HCT116 (cell line): ENCODE results near the gene SRCAP. TPM values are rescaled to one million over a fixed set of nuclear protein-coding genes. Genes with fewer than 3 reads are reported as not detected.

Source experiments
- ATAC-seq: fragments of 200-7000 bp; cut with Tn5 transposase; 2 replicates; pipeline ENCODE4 v1.9.1; 2020; ENCODE audit warnings: mild to moderate bottlenecking, moderate library complexity
- BruUV-seq: library from RNA; stranded (reverse); fragments of 400-500 nt; replicated peaks from 2 replicates; lab custom pipeline; 2021; lab: Mats Ljungman, UMichigan
- CTCF ChIA-PET: fragments of 300-600 bp; sonication (Branson Sonifier 250); formaldehyde crosslinking; loops from one replicate; lab custom pipeline; 2021; ENCODE audit warnings: antibody characterized with exemption; lab: Charles Lee
- POLR2A ChIA-PET: fragments of 300-600, 350-600 bp; sonication (Branson Sonifier 250); formaldehyde crosslinking; loops from one replicate; lab custom pipeline; 2021; ENCODE audit warnings: antibody characterized with exemption; lab: Charles Lee
- RAD21 ChIA-PET, 2 experiments: fragments of 300-600 bp; sonication (Branson Sonifier 250); formaldehyde crosslinking; loops; one replicate each; lab custom pipeline; 2023; ENCODE audit warnings: low total read pairs in 2 of 2; ENCODE audit not compliant: uncharacterized antibody in 2 of 2, unreplicated experiment in 2 of 2, low non-redundant PET in 1 of 2; lab: Charles Lee
- DNase-seq: peaks from one replicate; pipeline ENCODE4 v3.0.0-alpha.2; 2010; ENCODE audit warnings: low read depth, low spot score
- H2AFZ ChIP-seq: fragments of 200-600 bp; shearing (Covaris generic), sonication (generic); 2 replicates; pipeline ENCODE4 v1.6.1; 2017; ENCODE audit warnings: low read depth, mixed run types, mixed read lengths, antibody characterized with exemption, low read length; ENCODE audit not compliant: poor library complexity, severe bottlenecking
- H3K27ac ChIP-seq: 2 replicates; pipeline ENCODE4 v1.5.1; 2012; ENCODE audit warnings: low read depth, low read length
- H3K27me3 ChIP-seq: fragments of 200-600 bp; sonication (generic); 2 replicates; pipeline ENCODE4 v1.6.1; 2016; ENCODE audit warnings: mixed run types, low read length, mixed read lengths; ENCODE audit not compliant: insufficient read depth
- H3K36me3 ChIP-seq, 2 experiments: fragments of 200-500 bp in 1 of 2; fragments of 200-600 bp in 1 of 2; sonication (Bioruptor generic) in 1 of 2; sonication (generic) in 1 of 2; 2 replicates each; pipeline versions ENCODE4 v1.5.1 to v1.6.1; 2014 to 2016; ENCODE audit warnings: low read length in 2 of 2, inconsistent platforms in 1 of 2, mixed read lengths in 1 of 2, mixed run types in 1 of 2; ENCODE audit not compliant: insufficient read depth in 2 of 2, control insufficient read depth in 1 of 2
- H3K4me1 ChIP-seq, 2 experiments: fragments of 200-600 bp in 1 of 2; sonication (generic) in 1 of 2; 2 replicates each; pipeline versions ENCODE4 v1.5.1 to v1.6.1; 2012 to 2017; ENCODE audit warnings: low read length in 2 of 2, inconsistent platforms in 1 of 2, mild to moderate bottlenecking in 1 of 2, mixed read lengths in 1 of 2, mixed run types in 1 of 2, moderate library complexity in 1 of 2; ENCODE audit not compliant: insufficient read depth in 2 of 2, control insufficient read depth in 1 of 2
- H3K4me2 ChIP-seq: fragments of 200-600 bp; sonication (generic); 2 replicates; pipeline ENCODE4 v1.6.1; 2017; ENCODE audit warnings: mixed run types, low read length, mixed read lengths
- H3K4me3 ChIP-seq, 2 experiments: fragments of 200-600 bp in 1 of 2; sonication (generic) in 1 of 2; replicated peaks in 1 of 2; 2 replicates each; pipeline ENCODE4 v1.5.1; 2011 to 2016; ENCODE audit warnings: low read length in 2 of 2, control low read depth in 1 of 2, low read depth in 1 of 2, mild to moderate bottlenecking in 1 of 2, mixed read lengths in 1 of 2, mixed run types in 1 of 2
- H3K79me2 ChIP-seq: fragments of 200-600 bp; sonication (generic); 2 replicates; pipeline ENCODE4 v1.6.1; 2017; ENCODE audit warnings: mild to moderate bottlenecking, mixed run types, low read length, moderate library complexity, mixed read lengths; ENCODE audit not compliant: insufficient read depth
- H3K9ac ChIP-seq: fragments of 200-600 bp; sonication (generic); 2 replicates; pipeline ENCODE4 v1.6.1; 2016; ENCODE audit warnings: low read length, mixed read lengths
- H3K9me2 ChIP-seq: fragments of 200-600 bp; sonication (generic), shearing (Covaris generic); 2 replicates; pipeline ENCODE4 v1.6.1; 2017; ENCODE audit warnings: mixed run types, mild to moderate bottlenecking, moderate library complexity; ENCODE audit not compliant: insufficient read depth
- H3K9me3 ChIP-seq, 2 experiments: fragments of 200-500 bp in 1 of 2; fragments of 200-600 bp in 1 of 2; sonication (Bioruptor generic) in 1 of 2; sonication (generic) in 1 of 2; 2 replicates each; pipeline ENCODE4 v1.6.1; 2014 to 2017; ENCODE audit warnings: low read length in 2 of 2, mixed read lengths in 2 of 2, inconsistent platforms in 1 of 2, low read depth in 1 of 2, mild to moderate bottlenecking in 1 of 2, mixed run types in 1 of 2, moderate library complexity in 1 of 2; ENCODE audit not compliant: control insufficient read depth in 1 of 2, insufficient read depth in 1 of 2
- H4K20me1 ChIP-seq: fragments of 200-600 bp; sonication (generic), shearing (Covaris generic); 2 replicates; pipeline ENCODE4 v1.6.1; 2017; ENCODE audit warnings: mixed run types, mild to moderate bottlenecking, moderate library complexity; ENCODE audit not compliant: insufficient read depth
- CBX3 ChIP-seq: IDR thresholded peaks from 2 replicates; pipeline ENCODE4 v1.6.1; 2012; ENCODE audit warnings: low read depth
- CEBPB ChIP-seq: IDR thresholded peaks from 2 replicates; pipeline ENCODE4 v1.6.1; 2012; ENCODE audit warnings: low read depth
- CTCF ChIP-seq, 3 experiments: fragments of 200-600 bp in 1 of 3; sonication (generic) in 1 of 3; IDR thresholded peaks in 2 of 3; conservative IDR thresholded peaks in 1 of 3; 2 replicates each; pipeline ENCODE4 v1.5.1; 2012 to 2017; ENCODE audit warnings: low read depth in 2 of 3, low read length in 2 of 3, antibody characterized with exemption in 1 of 3, borderline replicate concordance in 1 of 3, control low read depth in 1 of 3, mild to moderate bottlenecking in 1 of 3, mixed read lengths in 1 of 3, mixed run types in 1 of 3, moderate library complexity in 1 of 3; ENCODE audit not compliant: insufficient read depth in 1 of 3
- EGR1 ChIP-seq: IDR thresholded peaks from 2 replicates; pipeline ENCODE4 v1.6.1; 2012; ENCODE audit warnings: low read depth
- ELF1 ChIP-seq: IDR thresholded peaks from 2 replicates; pipeline ENCODE4 v1.6.1; 2012; ENCODE audit warnings: low read depth, borderline replicate concordance
- EZH2 ChIP-seq: fragments of 200-600 bp; sonication (generic); IDR thresholded peaks from 2 replicates; pipeline ENCODE4 v1.6.1; 2017; ENCODE audit warnings: antibody characterized with exemption, mixed run types
- EZH2phosphoT487 ChIP-seq: fragments of 200-600 bp; IDR thresholded peaks from 2 replicates; pipeline ENCODE4 v1.6.1; 2018; ENCODE audit warnings: antibody characterized with exemption, borderline replicate concordance
- FOSL1 ChIP-seq: IDR thresholded peaks from 2 replicates; pipeline ENCODE4 v1.6.1; 2012; ENCODE audit warnings: low read depth
- JUND ChIP-seq: IDR thresholded peaks from 2 replicates; pipeline ENCODE4 v1.6.1; 2012
- POLR2A ChIP-seq: IDR thresholded peaks from 2 replicates; pipeline ENCODE4 v1.7.0; 2011; ENCODE audit warnings: borderline replicate concordance; ENCODE audit not compliant: insufficient read depth, insufficient read length; ENCODE audit errors: extremely low read depth
- RAD21 ChIP-seq: IDR thresholded peaks from 2 replicates; pipeline ENCODE4 v1.6.1; 2012; ENCODE audit warnings: low read depth, mild to moderate bottlenecking
- REST ChIP-seq: IDR thresholded peaks from 2 replicates; pipeline ENCODE4 v1.6.1; 2012; ENCODE audit warnings: low read depth
- SIN3A ChIP-seq: IDR thresholded peaks from 2 replicates; pipeline ENCODE4 v1.6.1; 2012; ENCODE audit warnings: low read depth
- TCF7L2 ChIP-seq: IDR thresholded peaks from 2 replicates; pipeline ENCODE4 v1.7.0; 2011; ENCODE audit warnings: borderline replicate concordance, inconsistent platforms; ENCODE audit not compliant: insufficient read depth, insufficient read length; ENCODE audit errors: extremely low read depth
- YY1 ChIP-seq: IDR thresholded peaks from 2 replicates; pipeline ENCODE4 v1.6.1; 2011; ENCODE audit warnings: low read length, low read depth, moderate library complexity, mild to moderate bottlenecking; ENCODE audit not compliant: insufficient replicate concordance; ENCODE audit errors: extremely low read depth
- ZFX ChIP-seq: fragments of 450-650 bp; IDR thresholded peaks from 2 replicates; pipeline ENCODE4 v1.6.1; 2017
- ZNF274 ChIP-seq: fragments of 200-500 bp; sonication (Bioruptor generic); IDR thresholded peaks from 2 replicates; pipeline ENCODE4 v1.6.1; 2014; ENCODE audit warnings: mild to moderate bottlenecking, low read depth, low read length, inconsistent platforms
- intact Hi-C: fragments of 100-400 bp; cut with micrococcal nuclease; formaldehyde crosslinking; loops from 2 replicates; pipeline ENCODE4 v1.10.0; 2022
- total RNA-seq: library from RNA; stranded (reverse); gene quantifications from one replicate; pipeline ENCODE4 v1.2.1, GENCODE V29; 2021; ENCODE audit not compliant: unreplicated experiment
- TF ChIP-seq, protein P1 (sequence below): IDR thresholded peaks from 2 replicates; pipeline ENCODE4 v1.6.1; 2012
- TF ChIP-seq, protein P2 (sequence below): IDR thresholded peaks from 2 replicates; pipeline ENCODE4 v1.6.1; 2011; ENCODE audit warnings: mild to moderate bottlenecking, low read length, moderate library complexity; ENCODE audit not compliant: insufficient replicate concordance; ENCODE audit errors: extremely low read depth
- TF ChIP-seq, protein P3 (sequence below): IDR thresholded peaks from 2 replicates; pipeline ENCODE4 v1.6.1; 2012

SRCAP gene
- total RNA-seq, 1 experiment from 2014 or later = 59.6 TPM

DNA sequence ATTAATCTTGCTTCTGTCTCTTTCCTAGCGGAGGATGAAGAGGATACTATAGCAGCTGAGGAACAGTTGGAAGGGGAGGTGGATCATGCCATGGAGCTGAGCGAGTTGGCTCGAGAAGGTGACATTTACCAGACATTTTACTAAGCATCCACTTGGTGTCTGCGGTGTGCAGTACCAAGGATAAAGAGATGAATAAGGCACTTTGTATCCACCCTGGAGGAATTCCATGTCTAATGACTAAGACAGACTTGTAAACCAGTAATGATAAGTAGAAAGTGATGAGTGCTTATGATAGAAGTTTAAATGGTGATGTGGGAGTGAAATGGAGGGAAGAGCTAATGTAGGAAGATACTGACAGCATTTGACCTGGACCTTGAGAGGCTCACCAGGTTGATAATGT lies 12.0 kb downstream of the SRCAP start:
- POLR2A ChIA-PET = no interaction called here
- CTCF ChIA-PET = no interaction called here
- intact Hi-C loops = no loop called here
- no peaks in the 10 kb centered on the region for H3K4me1 ChIP-seq
- DNase-seq = no peak
- H3K9me3 ChIP-seq = no peaks in the 10 kb centered on the region
- no peaks in the 10 kb centered on the region for H3K27me3 ChIP-seq
- peaks cover 71 to 88% of the 10 kb centered on the region in 2 experiments for H3K36me3 ChIP-seq
- H3K27ac ChIP-seq = no peak overlapping the region
- RAD21 ChIA-PET = no interaction called here
- no TSS peak for BruUV-seq
- H2AFZ ChIP-seq = no peak overlapping the region
- H4K20me1 ChIP-seq = peaks cover 6% of the 10 kb centered on the region; the same call in 1 of the 2 replicates
- H3K9ac ChIP-seq = no peak overlapping the region
- peaks cover 71% of the 10 kb centered on the region for H3K79me2 ChIP-seq
- no peaks in the 10 kb centered on the region for H3K9me2 ChIP-seq
- H3K4me2 ChIP-seq = no peak overlapping the region
- no peak for TF ChIP-seq CBX3
- TF ChIP-seq REST = no peak
- TF ChIP-seq FOSL1 = no peak
- TF ChIP-seq YY1 = no peak
- no peak for TF ChIP-seq CEBPB
- no peak for TF ChIP-seq RAD21
- TF ChIP-seq ZFX = no peak
- TF ChIP-seq JUND = no peak
- no peak for TF ChIP-seq POLR2A
- TF ChIP-seq SIN3A = no peak
- TF ChIP-seq EZH2phosphoT487 = no peak
- TF ChIP-seq ZNF274 = no peak
- TF ChIP-seq, protein P1, sequence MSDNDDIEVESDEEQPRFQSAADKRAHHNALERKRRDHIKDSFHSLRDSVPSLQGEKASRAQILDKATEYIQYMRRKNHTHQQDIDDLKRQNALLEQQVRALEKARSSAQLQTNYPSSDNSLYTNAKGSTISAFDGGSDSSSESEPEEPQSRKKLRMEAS = no peak
- TF ChIP-seq EZH2 = no peak
- TF ChIP-seq EGR1 = no peak
- no peak for TF ChIP-seq CTCF (IDR thresholded peaks at IDR 0.05 in 2 of 3, conservative IDR thresholded peaks at IDR 0.05 in 1 of 3; ENCODE audit: borderline replicate concordance in 1 of 3, insufficient read depth in 1 of 3, low read depth in 2 of 3, low read length in 2 of 3)
- TF ChIP-seq, protein P2, sequence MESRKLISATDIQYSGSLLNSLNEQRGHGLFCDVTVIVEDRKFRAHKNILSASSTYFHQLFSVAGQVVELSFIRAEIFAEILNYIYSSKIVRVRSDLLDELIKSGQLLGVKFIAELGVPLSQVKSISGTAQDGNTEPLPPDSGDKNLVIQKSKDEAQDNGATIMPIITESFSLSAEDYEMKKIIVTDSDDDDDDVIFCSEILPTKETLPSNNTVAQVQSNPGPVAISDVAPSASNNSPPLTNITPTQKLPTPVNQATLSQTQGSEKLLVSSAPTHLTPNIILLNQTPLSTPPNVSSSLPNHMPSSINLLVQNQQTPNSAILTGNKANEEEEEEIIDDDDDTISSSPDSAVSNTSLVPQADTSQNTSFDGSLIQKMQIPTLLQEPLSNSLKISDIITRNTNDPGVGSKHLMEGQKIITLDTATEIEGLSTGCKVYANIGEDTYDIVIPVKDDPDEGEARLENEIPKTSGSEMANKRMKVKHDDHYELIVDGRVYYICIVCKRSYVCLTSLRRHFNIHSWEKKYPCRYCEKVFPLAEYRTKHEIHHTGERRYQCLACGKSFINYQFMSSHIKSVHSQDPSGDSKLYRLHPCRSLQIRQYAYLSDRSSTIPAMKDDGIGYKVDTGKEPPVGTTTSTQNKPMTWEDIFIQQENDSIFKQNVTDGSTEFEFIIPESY = no peak
- no peak for TF ChIP-seq ELF1
- no peak for TF ChIP-seq TCF7L2
- TF ChIP-seq, protein P3, sequence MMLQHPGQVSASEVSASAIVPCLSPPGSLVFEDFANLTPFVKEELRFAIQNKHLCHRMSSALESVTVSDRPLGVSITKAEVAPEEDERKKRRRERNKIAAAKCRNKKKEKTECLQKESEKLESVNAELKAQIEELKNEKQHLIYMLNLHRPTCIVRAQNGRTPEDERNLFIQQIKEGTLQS = no peak
- H3K4me3 ChIP-seq = no peak overlapping the region
- ATAC-seq = no peak
